Loucy (cell line): ENCODE measurements around the gene MFSD6.
A peak's percentile ranks its signal among the peaks of the same experiment; 100 is the strongest.
"Not testable (repeated sequence)": the region's sequence is repeated elsewhere in the genome, so short reads cannot be mapped to it uniquely, and the experiment has no call there.

ENCODE experiments used
- H2AFZ ChIP-seq: fragments of 200-600 bp; sonication (generic); 2 replicates; pipeline ENCODE4 v1.6.0; 2016; ENCODE audit warnings: antibody characterized with exemption, mild to moderate bottlenecking, low read length, moderate library complexity
- H3F3A ChIP-seq: fragments of 200-600 bp; 2 replicates; pipeline ENCODE4 v1.6.0; 2016; ENCODE audit warnings: antibody characterized with exemption, low read depth, mild to moderate bottlenecking
- H3K27me3 ChIP-seq: fragments of 200-600 bp; sonication (generic); 2 replicates; pipeline ENCODE4 v1.6.1; 2014; ENCODE audit warnings: low read length, mild to moderate bottlenecking; ENCODE audit not compliant: insufficient read depth, poor library complexity, severe bottlenecking
- H3K36me3 ChIP-seq: fragments of 200-600 bp; sonication (generic); 2 replicates; pipeline ENCODE4 v1.6.1; 2016; ENCODE audit warnings: low read length; ENCODE audit not compliant: insufficient read depth
- H3K4me1 ChIP-seq: fragments of 200-600 bp; sonication (generic); 2 replicates; pipeline ENCODE4 v1.5.1; 2014; ENCODE audit warnings: low read length, mild to moderate bottlenecking; ENCODE audit not compliant: insufficient read depth, poor library complexity, severe bottlenecking
- H3K4me2 ChIP-seq: fragments of 200-600 bp; sonication (generic); 2 replicates; pipeline ENCODE4 v1.6.0; 2014; ENCODE audit warnings: antibody characterized with exemption, low read length, low read depth, mild to moderate bottlenecking; ENCODE audit not compliant: poor library complexity, severe bottlenecking
- H3K4me3 ChIP-seq: fragments of 200-600 bp; sonication (generic); 2 replicates; pipeline ENCODE4 v1.5.1; 2014; ENCODE audit warnings: low read length, mild to moderate bottlenecking, mixed read lengths; ENCODE audit not compliant: poor library complexity, severe bottlenecking
- H3K79me2 ChIP-seq: fragments of 200-600 bp; sonication (generic); 2 replicates; pipeline ENCODE4 v1.6.1; 2014; ENCODE audit warnings: low read length; ENCODE audit not compliant: insufficient read depth
- H3K9ac ChIP-seq: fragments of 200-600 bp; sonication (generic); 2 replicates; pipeline ENCODE4 v1.6.0; 2014; ENCODE audit warnings: mild to moderate bottlenecking, low read depth, low read length, moderate library complexity; ENCODE audit not compliant: poor library complexity, severe bottlenecking
- H3K9me2 ChIP-seq: fragments of 200-600 bp; sonication (generic); replicated peaks from 2 replicates; pipeline ENCODE4 v1.6.1; 2016; ENCODE audit warnings: low read depth, low read length, mixed read lengths
- H3K9me3 ChIP-seq: fragments of 200-600 bp; sonication (generic); 2 replicates; pipeline ENCODE4 v1.6.1; 2014; ENCODE audit warnings: mild to moderate bottlenecking, antibody characterized with exemption, low read length, low read depth; ENCODE audit not compliant: insufficient read depth
- H4K20me1 ChIP-seq: fragments of 200-600 bp; sonication (generic); 2 replicates; pipeline ENCODE4 v1.6.0; 2014; ENCODE audit warnings: antibody characterized with exemption, low read length, mild to moderate bottlenecking; ENCODE audit not compliant: insufficient read depth, poor library complexity, severe bottlenecking
- EZH2phosphoT487 ChIP-seq: fragments of 200-600 bp; IDR thresholded peaks from 2 replicates; pipeline ENCODE4 v1.6.1; 2018; ENCODE audit warnings: antibody characterized with exemption, mild to moderate bottlenecking, moderate library complexity, borderline replicate concordance
- TF ChIP-seq, protein P1 (sequence below): fragments of 200-600 bp; sonication (generic); conservative IDR thresholded peaks from 2 replicates; pipeline ENCODE4 v1.5.1; 2014; ENCODE audit warnings: mild to moderate bottlenecking, antibody characterized with exemption, low read length

MFSD6 gene

DNA sequence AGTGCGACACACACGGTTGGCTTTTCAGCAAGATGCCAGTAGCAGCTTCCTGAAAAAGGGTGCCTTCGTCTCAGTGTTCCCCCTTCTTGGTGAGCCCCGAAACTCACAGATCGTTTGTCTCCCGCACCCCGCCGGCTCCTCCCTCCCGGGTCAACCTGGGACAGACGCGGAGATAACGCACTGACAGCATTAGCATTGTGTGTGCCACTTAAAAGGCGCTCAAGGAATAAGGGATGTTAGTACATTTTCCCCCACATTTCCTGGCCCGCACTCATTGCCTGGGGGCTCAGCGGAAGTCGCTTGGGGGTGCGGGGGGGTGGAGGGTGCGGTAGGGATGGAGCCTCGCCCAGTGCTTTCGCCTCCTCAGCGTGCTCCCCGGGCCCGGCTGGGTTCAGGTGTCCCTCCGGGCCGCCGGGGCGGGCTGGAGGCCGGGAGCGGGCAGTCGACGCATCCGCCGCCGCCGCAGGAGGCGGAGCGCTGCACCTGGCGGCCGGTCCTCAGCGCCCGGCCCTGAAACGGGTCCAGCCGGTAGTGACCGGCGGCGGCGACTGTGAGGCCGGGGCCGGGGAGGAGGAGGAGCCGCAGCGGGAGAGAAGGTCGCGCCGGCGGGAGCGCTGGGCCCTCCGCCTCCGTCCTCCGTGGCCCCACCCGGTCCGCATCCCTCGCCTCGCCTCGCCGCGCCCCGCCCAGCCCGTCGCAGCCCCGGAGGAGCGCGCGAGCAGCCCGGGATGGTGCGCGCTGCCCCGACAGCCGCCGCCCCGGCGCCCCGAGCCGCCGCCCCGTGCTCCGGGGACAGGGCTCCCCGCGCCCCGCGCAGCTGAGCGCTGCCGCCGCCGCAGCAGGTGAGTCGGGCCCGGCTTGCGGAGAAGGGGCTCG is at the start of gene MFSD6:
Gene MFSD6 (plus strand): TSS at position 694 of the 876 bp plus-strand sequence. CDS start 27,675 bp downstream, outside the sequence.
- no peaks in the 10 kb centered on the region for H4K20me1 ChIP-seq
- TF ChIP-seq EZH2phosphoT487: no peak
- TF ChIP-seq, protein P1, sequence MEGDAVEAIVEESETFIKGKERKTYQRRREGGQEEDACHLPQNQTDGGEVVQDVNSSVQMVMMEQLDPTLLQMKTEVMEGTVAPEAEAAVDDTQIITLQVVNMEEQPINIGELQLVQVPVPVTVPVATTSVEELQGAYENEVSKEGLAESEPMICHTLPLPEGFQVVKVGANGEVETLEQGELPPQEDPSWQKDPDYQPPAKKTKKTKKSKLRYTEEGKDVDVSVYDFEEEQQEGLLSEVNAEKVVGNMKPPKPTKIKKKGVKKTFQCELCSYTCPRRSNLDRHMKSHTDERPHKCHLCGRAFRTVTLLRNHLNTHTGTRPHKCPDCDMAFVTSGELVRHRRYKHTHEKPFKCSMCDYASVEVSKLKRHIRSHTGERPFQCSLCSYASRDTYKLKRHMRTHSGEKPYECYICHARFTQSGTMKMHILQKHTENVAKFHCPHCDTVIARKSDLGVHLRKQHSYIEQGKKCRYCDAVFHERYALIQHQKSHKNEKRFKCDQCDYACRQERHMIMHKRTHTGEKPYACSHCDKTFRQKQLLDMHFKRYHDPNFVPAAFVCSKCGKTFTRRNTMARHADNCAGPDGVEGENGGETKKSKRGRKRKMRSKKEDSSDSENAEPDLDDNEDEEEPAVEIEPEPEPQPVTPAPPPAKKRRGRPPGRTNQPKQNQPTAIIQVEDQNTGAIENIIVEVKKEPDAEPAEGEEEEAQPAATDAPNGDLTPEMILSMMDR: no peak
- H2AFZ ChIP-seq: peak within 1 kb of the TSS; percentile 96
- peak within 1 kb of the TSS; percentile 97 for H3K4me2 ChIP-seq
- H3K9ac ChIP-seq: peak within 1 kb of the TSS; percentile 94
- no peaks in the 10 kb centered on the region for H3K36me3 ChIP-seq
- H3K4me1 ChIP-seq: peaks cover 50% of the 10 kb centered on the region
- no peaks in the 10 kb centered on the region for H3K9me2 ChIP-seq
- no peaks in the 10 kb centered on the region for H3K27me3 ChIP-seq
- H3F3A ChIP-seq: peaks cover 11% of the 10 kb centered on the region; the same call in 1 of the 2 replicates
- H3K9me3 ChIP-seq: no peaks in the 10 kb centered on the region
- H3K79me2 ChIP-seq: peaks cover 42% of the 10 kb centered on the region
- peak within 1 kb of the TSS; percentile 93 for H3K4me3 ChIP-seq

DNA sequence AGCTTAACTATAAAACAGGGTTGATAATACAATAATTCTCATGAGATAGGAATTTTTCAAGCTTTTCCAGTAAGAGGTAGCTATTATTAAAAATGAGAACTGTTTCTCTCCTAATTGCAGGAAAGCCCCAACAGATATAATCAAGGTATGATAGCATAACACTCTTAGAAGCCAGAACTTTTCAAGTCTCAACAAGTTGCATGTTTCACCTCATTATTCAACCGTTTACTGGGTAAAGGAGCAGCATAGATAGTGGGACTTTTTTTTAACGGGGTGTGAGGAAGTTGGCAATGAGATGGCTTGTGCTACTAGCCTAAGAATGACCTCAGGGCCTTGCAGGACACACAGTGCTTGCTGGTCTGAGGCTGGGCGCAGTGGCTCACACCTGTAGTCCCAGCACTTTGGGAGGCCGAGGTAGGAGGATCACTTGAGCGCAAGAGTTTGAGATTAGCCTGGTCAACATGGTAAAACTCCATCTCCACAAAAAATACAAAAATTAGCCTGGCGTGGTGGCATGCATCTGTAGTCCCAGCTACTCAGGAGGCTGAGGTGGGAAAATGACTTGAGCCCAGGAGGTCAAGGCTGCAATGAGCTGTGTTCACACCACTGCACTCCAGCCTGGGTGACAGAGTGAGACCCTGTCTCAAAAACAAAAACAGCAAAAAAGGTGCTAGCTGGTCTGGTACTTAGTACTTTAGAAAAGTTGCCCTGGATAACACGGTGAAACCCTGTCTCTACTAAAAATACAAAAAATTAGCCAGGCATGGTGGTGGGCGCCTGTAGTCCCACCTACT is 49.3 kb upstream of the MFSD6 start:
- H3K4me1 ChIP-seq: peaks cover 11% of the 10 kb centered on the region
- not testable (repeated sequence) for H3K9me3 ChIP-seq, H3K4me2 ChIP-seq, H3K4me3 ChIP-seq, H3K27me3 ChIP-seq, H3F3A ChIP-seq, H3K9ac ChIP-seq, H3K36me3 ChIP-seq, H3K79me2 ChIP-seq, H4K20me1 ChIP-seq, H2AFZ ChIP-seq, H3K9me2 ChIP-seq

DNA sequence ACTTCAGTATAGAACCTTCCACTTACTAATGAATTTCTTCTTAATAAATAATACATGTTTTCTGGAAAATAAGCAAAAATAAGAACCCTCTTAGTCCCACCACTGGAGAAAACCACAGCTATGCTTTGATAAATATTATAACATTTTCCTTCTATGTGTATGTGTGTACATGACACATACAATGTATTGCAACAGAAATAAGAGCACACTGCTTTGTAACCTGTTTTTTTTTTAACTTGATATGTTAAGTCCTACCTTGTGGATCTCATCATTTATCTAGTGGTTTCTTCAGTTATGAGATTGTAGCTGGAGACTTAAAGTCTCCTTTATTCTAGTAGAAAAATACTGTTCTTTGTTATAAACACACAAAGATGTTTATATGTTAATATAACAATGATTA is 47.6 kb upstream of the MFSD6 start:
- Histone ChIP-seq H2AFZ (no peak overlapping the region), H3K9ac (peak overlapping the region; percentile 64), H3K4me1 (peaks cover 11% of the 10 kb centered on the region), H3K4me2 (peak overlapping the region; percentile 77), H3F3A (no peaks in the 10 kb centered on the region), H3K9me3 (no peaks in the 10 kb centered on the region), H3K79me2 (no peaks in the 10 kb centered on the region), H4K20me1 (no peaks in the 10 kb centered on the region), H3K27me3 (no peaks in the 10 kb centered on the region), H3K4me3 (peak overlapping the region; percentile 69), H3K9me2 (no peaks in the 10 kb centered on the region), H3K36me3 (no peaks in the 10 kb centered on the region; the same call in 1 of the 2 replicates)
- no peak for TF ChIP-seq EZH2phosphoT487
- TF ChIP-seq, protein P1: no peak
